Superior temporal gyrus (tissue), 1 donor: Measurements from ENCODE around the gene DNAJB4.
"Not testable (repeated sequence)": the region's sequence is repeated elsewhere in the genome, so short reads cannot be mapped to it uniquely, and the experiment has no call there.

Experiments
- DNase-seq: peaks from one replicate; pipeline ENCODE4 v3.0.0-alpha.2; 2016; ENCODE audit errors: extremely low spot score

DNAJB4 gene

DNA sequence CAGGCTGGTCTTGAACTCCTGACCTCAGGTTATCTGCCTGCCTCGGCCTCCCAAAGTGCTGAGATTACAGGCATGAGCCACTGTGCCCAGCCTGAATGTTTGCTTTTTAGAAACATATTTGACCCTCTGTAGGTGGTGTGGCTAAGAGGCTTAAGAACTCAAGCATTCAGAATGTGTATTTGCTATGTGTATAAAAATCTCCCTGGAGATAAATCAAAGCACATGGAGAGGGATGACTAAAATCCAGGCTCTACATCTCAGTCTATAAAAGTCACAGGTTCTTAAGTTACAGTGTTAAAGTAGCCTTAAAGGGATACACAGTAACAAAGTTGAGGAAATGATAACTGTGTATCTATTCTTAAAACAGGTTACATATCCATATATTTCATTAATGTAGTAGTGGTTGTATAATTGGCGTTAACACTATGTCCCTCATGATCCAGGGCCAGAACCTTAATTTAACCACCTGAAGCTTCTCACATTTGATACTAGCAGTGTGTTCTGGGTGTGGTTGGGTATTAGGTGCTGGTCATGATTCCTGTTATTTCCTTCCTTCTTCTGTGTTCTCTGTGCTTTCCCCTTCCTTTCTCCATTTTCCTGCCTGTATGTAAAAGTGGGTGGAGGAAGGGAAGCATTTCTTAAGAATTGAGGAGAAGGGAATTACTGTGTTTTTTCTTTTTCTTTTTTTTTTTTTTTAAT, 57.2 kb downstream of the DNAJB4 start:
- DNase-seq = no peak

- not testable (repeated sequence) for DNase-seq
Measured at GRCh38 chr1:78064886-78065285, 60.1 kb downstream of the DNAJB4 start.
